ENCODE measurements around the gene PARVB.

- TF ChIP-seq CTCF (IDR thresholded peaks at IDR 0.05; ENCODE audit: low read depth, low read length): no peak
- TF ChIP-seq POLR2A (IDR thresholded peaks at IDR 0.05; ENCODE audit: extremely low read depth, insufficient read length): no peak
- TF ChIP-seq MAX (IDR thresholded peaks at IDR 0.05; ENCODE audit: low read depth, low read length): no peak
- no peak for TF ChIP-seq MYC (IDR thresholded peaks at IDR 0.05; ENCODE audit: low read depth, low read length)
Measured at GRCh38 chr22:44201665-44202064, 177.6 kb downstream of the PARVB start.
